ENCODE data around the gene HDHD2. TPM values are rescaled to one million over a fixed set of nuclear protein-coding genes. Genes with fewer than 3 reads are reported as not detected.

HDHD2 gene
- total and polyA plus RNA-seq, 2 donors, result 34.1 to 43.0 TPM

GRCh38 chr18:47062471-47062870 lies 87.8 kb downstream of the HDHD2 start:
- no peaks in the 10 kb centered on the region for H3K9me3 ChIP-seq (ENCODE audit: control insufficient read depth in 2 of 2, insufficient read depth in 1 of 2, low read length in 1 of 2)
- H3K4me1 ChIP-seq (ENCODE audit: control insufficient read depth in 2 of 2, insufficient read depth in 2 of 2, low read length in 2 of 2), result no peaks in the 10 kb centered on the region
- no peaks in the 10 kb centered on the region for H3K27me3 ChIP-seq (ENCODE audit: control insufficient read depth in 2 of 2, insufficient read depth in 1 of 2, low read length in 1 of 2)
- no peaks in the 10 kb centered on the region for H3K36me3 ChIP-seq (ENCODE audit: control insufficient read depth in 2 of 2, insufficient read depth in 2 of 2, low read length in 1 of 2)
- WGBS, result 18% methylated on average over 2 of the region's 2 CpGs
- no peak overlapping the region for H3K27ac ChIP-seq (ENCODE audit: low read depth in 1 of 2, low read length in 1 of 2)
- no peak for DNase-seq (ENCODE audit: low read depth in 6 of 9, low spot score in 9 of 9)
- no peak overlapping the region for H3K4me3 ChIP-seq (ENCODE audit: low read length in 2 of 2)

Other genes starting within 250 kb of the HDHD2 start
- gene PIAS2, start 233.0 kb downstream of the HDHD2 start, total RNA-seq, result 15.3 TPM
- gene PIAS2, start 233.0 kb downstream of the HDHD2 start, polyA plus RNA-seq, result 8.5 TPM
- 2.2 TPM for gene KATNAL2, start 232.9 kb downstream of the HDHD2 start, total RNA-seq
- 6.5 TPM for gene KATNAL2, start 232.9 kb downstream of the HDHD2 start, polyA plus RNA-seq
- not detected for gene ELOA2, start 114.9 kb downstream of the HDHD2 start, total RNA-seq
- not detected for gene ELOA2, start 114.9 kb downstream of the HDHD2 start, polyA plus RNA-seq
- 14.1 TPM for gene IER3IP1, start 25.9 kb upstream of the HDHD2 start, total RNA-seq
- gene IER3IP1, start 25.9 kb upstream of the HDHD2 start, polyA plus RNA-seq, result 15.5 TPM
- not detected for gene SKOR2, start 101.2 kb upstream of the HDHD2 start, total RNA-seq
- gene SKOR2, start 101.2 kb upstream of the HDHD2 start, polyA plus RNA-seq, result under 0.01 TPM